NB4 (cell line): ENCODE data around the gene PIGL.
A peak's percentile ranks its signal among the peaks of the same experiment; 100 is the strongest.

Experiments
- CTCF ChIP-seq: IDR thresholded peaks from one replicate; pipeline ENCODE4 v1.5.1; 2012; ENCODE audit warnings: low read depth, low read length
- MAX ChIP-seq: IDR thresholded peaks from 2 replicates; pipeline ENCODE4 v1.6.1; 2011; ENCODE audit warnings: low read depth, low read length
- MYC ChIP-seq: IDR thresholded peaks from 2 replicates; pipeline ENCODE4 v1.6.1; 2011; ENCODE audit warnings: low read depth, low read length
- POLR2A ChIP-seq: IDR thresholded peaks from 2 replicates; pipeline ENCODE4 v1.6.1; 2011; ENCODE audit warnings: mild to moderate bottlenecking; ENCODE audit not compliant: insufficient read length; ENCODE audit errors: extremely low read depth

- TF ChIP-seq CTCF (peak; percentile 77), POLR2A (no peak), MAX (no peak), MYC (no peak)
Observed at GRCh38 chr17:16304830-16305229, 87.8 kb downstream of the PIGL start.
